ENCODE measurements around the gene CCDC159. TPM values are rescaled to one million over a fixed set of nuclear protein-coding genes. Genes with fewer than 3 reads are reported as not detected.

CCDC159 gene
- total and polyA plus RNA-seq, 2 of the 4 experiments (the other 2 are of a cell fraction) = 4.7 to 14.0 TPM

Other genes with a start within 250 kb of the CCDC159 start
- 68.3 and 97.5 TPM in 2 replicates for gene SPC24, start 190.7 kb upstream of the CCDC159 start, total RNA-seq (2012; rRNA removed)
- gene SPC24, start 190.7 kb upstream of the CCDC159 start, polyA plus RNA-seq (2012; rRNA removed) = 11.7 and 12.2 TPM in 2 replicates
- gene KANK2, start 149.0 kb upstream of the CCDC159 start, total RNA-seq (2012; rRNA removed) = 104 and 126 TPM in 2 replicates
- 156 and 176 TPM in 2 replicates for gene KANK2, start 149.0 kb upstream of the CCDC159 start, polyA plus RNA-seq (2012; rRNA removed)
- gene ANGPTL8, start 106.9 kb upstream of the CCDC159 start, total RNA-seq (2012; rRNA removed) = not detected in 2 replicates
- not detected in 2 replicates for gene ANGPTL8, start 106.9 kb upstream of the CCDC159 start, polyA plus RNA-seq (2012; rRNA removed)
- 4.4 and 5.0 TPM in 2 replicates for gene DOCK6, start 84.0 kb upstream of the CCDC159 start, total RNA-seq (2012; rRNA removed)
- 17.7 and 18.4 TPM in 2 replicates for gene DOCK6, start 84.0 kb upstream of the CCDC159 start, polyA plus RNA-seq (2012; rRNA removed)
- gene TSPAN16, start 50.4 kb upstream of the CCDC159 start, total RNA-seq (2012; rRNA removed) = not detected in 2 replicates
- gene TSPAN16, start 50.4 kb upstream of the CCDC159 start, polyA plus RNA-seq (2012; rRNA removed) = not detected in 2 replicates
- gene RAB3D, start 6.9 kb upstream of the CCDC159 start, total RNA-seq (2012; rRNA removed) = 4.8 and 5.0 TPM in 2 replicates
- gene RAB3D, start 6.9 kb upstream of the CCDC159 start, polyA plus RNA-seq (2012; rRNA removed) = 5.0 and 5.5 TPM in 2 replicates
- 87.5 and 136 TPM in 2 replicates for gene TMEM205, start 251 bp upstream of the CCDC159 start, total RNA-seq (2012; rRNA removed)
- gene TMEM205, start 251 bp upstream of the CCDC159 start, polyA plus RNA-seq (2012; rRNA removed) = 107 and 110 TPM in 2 replicates
- gene PLPPR2, start 8.9 kb downstream of the CCDC159 start, total RNA-seq (2012; rRNA removed) = 3.9 and 4.4 TPM in 2 replicates
- gene PLPPR2, start 8.9 kb downstream of the CCDC159 start, polyA plus RNA-seq (2012; rRNA removed) = 45.2 and 50.2 TPM in 2 replicates
- gene SWSAP1, start 28.1 kb downstream of the CCDC159 start, total RNA-seq (2012; rRNA removed) = 0.36 and 0.56 TPM in 2 replicates
- gene SWSAP1, start 28.1 kb downstream of the CCDC159 start, polyA plus RNA-seq (2012; rRNA removed) = 1.6 and 2.0 TPM in 2 replicates
- gene EPOR, start 37.8 kb downstream of the CCDC159 start, total RNA-seq (2012; rRNA removed) = 3.1 and 4.3 TPM in 2 replicates
- gene EPOR, start 37.8 kb downstream of the CCDC159 start, polyA plus RNA-seq (2012; rRNA removed) = 10.1 and 12.0 TPM in 2 replicates
- gene RGL3, start 72.8 kb downstream of the CCDC159 start, total RNA-seq (2012; rRNA removed) = 0.18 TPM in 1 of 2 replicates, not detected in the other
- 0.34 and 0.62 TPM in 2 replicates for gene RGL3, start 72.8 kb downstream of the CCDC159 start, polyA plus RNA-seq (2012; rRNA removed)
- gene ODAD3, start 88.6 kb downstream of the CCDC159 start, total RNA-seq (2012; rRNA removed) = under 0.01 and 0.28 TPM in 2 replicates
- 0.04 and 0.44 TPM in 2 replicates for gene ODAD3, start 88.6 kb downstream of the CCDC159 start, polyA plus RNA-seq (2012; rRNA removed)
- 36.0 and 55.8 TPM in 2 replicates for gene PRKCSH, start 89.1 kb downstream of the CCDC159 start, total RNA-seq (2012; rRNA removed)
- 252 and 272 TPM in 2 replicates for gene PRKCSH, start 89.1 kb downstream of the CCDC159 start, polyA plus RNA-seq (2012; rRNA removed)
- not detected in 2 replicates for gene ELAVL3, start 134.5 kb downstream of the CCDC159 start, total RNA-seq (2012; rRNA removed)
- gene ELAVL3, start 134.5 kb downstream of the CCDC159 start, polyA plus RNA-seq (2012; rRNA removed) = not detected in 2 replicates
- gene ZNF653, start 159.3 kb downstream of the CCDC159 start, total RNA-seq (2012; rRNA removed) = 3.9 and 4.4 TPM in 2 replicates
- gene ZNF653, start 159.3 kb downstream of the CCDC159 start, polyA plus RNA-seq (2012; rRNA removed) = 9.0 and 10.3 TPM in 2 replicates
- gene ECSIT, start 182.6 kb downstream of the CCDC159 start, total RNA-seq (2012; rRNA removed) = 31.9 and 42.3 TPM in 2 replicates
- gene ECSIT, start 182.6 kb downstream of the CCDC159 start, polyA plus RNA-seq (2012; rRNA removed) = 30.5 and 31.4 TPM in 2 replicates
- gene CNN1, start 192.3 kb downstream of the CCDC159 start, total RNA-seq (2012; rRNA removed) = 102 TPM in 2 replicates
- 196 and 207 TPM in 2 replicates for gene CNN1, start 192.3 kb downstream of the CCDC159 start, polyA plus RNA-seq (2012; rRNA removed)
- gene ELOF1, start 212.7 kb downstream of the CCDC159 start, total RNA-seq (2012; rRNA removed) = 62.4 and 121 TPM in 2 replicates
- 96.0 and 96.8 TPM in 2 replicates for gene ELOF1, start 212.7 kb downstream of the CCDC159 start, polyA plus RNA-seq (2012; rRNA removed)
- 0.28 and 0.54 TPM in 2 replicates for gene ACP5, start 231.1 kb downstream of the CCDC159 start, total RNA-seq (2012; rRNA removed)
- 0.76 and 1.2 TPM in 2 replicates for gene ACP5, start 231.1 kb downstream of the CCDC159 start, polyA plus RNA-seq (2012; rRNA removed)

All from IMR-90 (cell line).